GM12872 (cell line): ENCODE results near the gene IDI2.

Experiments used
- CTCF ChIP-seq: IDR thresholded peaks from 3 replicates; pipeline ENCODE4 v1.5.1; 2011; ENCODE audit warnings: low read depth, mild to moderate bottlenecking, low read length, moderate library complexity; ENCODE audit not compliant: insufficient read depth

The IDI2 gene

GRCh38 chr10:1002425-1003006 lies 23.1 kb downstream of the IDI2 start:
- TF ChIP-seq CTCF: no peak

GRCh38 chr10:997266-998022 lies 28.2 kb downstream of the IDI2 start:
- TF ChIP-seq CTCF: no peak

GRCh38 chr10:996031-996430 lies 29.6 kb downstream of the IDI2 start:
- no peak for TF ChIP-seq CTCF

- no peak for TF ChIP-seq CTCF
Observed at GRCh38 chr10:995559-995926, 30.1 kb downstream of the IDI2 start.

GRCh38 chr10:994836-995558 lies 30.7 kb downstream of the IDI2 start:
- no peak for TF ChIP-seq CTCF

GRCh38 chr10:992871-993270 lies 32.8 kb downstream of the IDI2 start:
- no peak for TF ChIP-seq CTCF

GRCh38 chr10:992467-992866 lies 33.2 kb downstream of the IDI2 start:
- TF ChIP-seq CTCF: no peak
